ENCODE results near the gene TMX3. TPM values are rescaled to one million over a fixed set of nuclear protein-coding genes. Genes with fewer than 3 reads are reported as not detected.

Gene TMX3
- total and polyA plus RNA-seq, 2 donors (not counting 1 experiment from before 2014, with no cell fraction given), result 107 TPM

- H3K4me3 ChIP-seq (replicated peaks in 1 of 4; ENCODE audit: control extremely low read depth in 1 of 4, insufficient read depth in 1 of 4, low read depth in 3 of 4, low read length in 4 of 4), result peak overlapping the region in 1 of 4 experiments; percentile 4
Observed at GRCh38 chr18:68735483-68736343, 20.8 kb upstream of the TMX3 start.

GRCh38 chr18:68734308-68734707 is 19.4 kb upstream of the TMX3 start:
- no peak overlapping the region for H3K9ac ChIP-seq (ENCODE audit: insufficient read depth, low read length)
- DNase-seq (ENCODE audit: low read depth in 2 of 2), result peak; percentile 28 to 59
- H2AFZ ChIP-seq (ENCODE audit: low read length), result no peak overlapping the region
- H3K4me1 ChIP-seq (ENCODE audit: control insufficient read depth, extremely low read depth, insufficient read depth, low read length), result no peaks in the 10 kb centered on the region
- H3K27me3 ChIP-seq (ENCODE audit: control insufficient read depth, insufficient read depth, low read length), result no peaks in the 10 kb centered on the region
- H3K27ac ChIP-seq (ENCODE audit: insufficient read depth, low read length), result no peak overlapping the region
- no peak for TF ChIP-seq CTCF (conservative IDR thresholded peaks at IDR 0.05 in 1 of 2, IDR thresholded peaks at IDR 0.05 in 1 of 2; ENCODE audit: low read depth in 1 of 2, low read length in 2 of 2)
- no peak for TF ChIP-seq EZH2 (IDR thresholded peaks at IDR 0.05; ENCODE audit: low read length, missing control alignments)
- H3K4me2 ChIP-seq (ENCODE audit: extremely low read depth, insufficient read depth, low read length), result no peak overlapping the region
- H3K79me2 ChIP-seq (ENCODE audit: control insufficient read depth, insufficient read depth, low read length), result no peaks in the 10 kb centered on the region
- no peaks in the 10 kb centered on the region for H3K36me3 ChIP-seq (ENCODE audit: control insufficient read depth, insufficient read depth, low read length)
- no peak overlapping the region for H3K4me3 ChIP-seq (replicated peaks in 1 of 4; ENCODE audit: control extremely low read depth in 1 of 4, insufficient read depth in 1 of 4, low read depth in 3 of 4, low read length in 4 of 4)
- H3K9me3 ChIP-seq (ENCODE audit: control insufficient read depth, insufficient read depth, low read depth, low read length), result no peaks in the 10 kb centered on the region
- H4K20me1 ChIP-seq (ENCODE audit: control insufficient read depth, extremely low read depth, insufficient read depth, low read length), result no peaks in the 10 kb centered on the region

More at GRCh38 chr18:68735483-68736343, 20.8 kb upstream of the TMX3 start:
- Histone ChIP-seq H3K36me3 (ENCODE audit: control insufficient read depth, insufficient read depth, low read length) (no peaks in the 10 kb centered on the region), H3K79me2 (ENCODE audit: control insufficient read depth, insufficient read depth, low read length) (no peaks in the 10 kb centered on the region), H3K9ac (ENCODE audit: insufficient read depth, low read length) (no peak overlapping the region), H3K4me1 (ENCODE audit: control insufficient read depth, extremely low read depth, insufficient read depth, low read length) (no peaks in the 10 kb centered on the region), H3K27ac (ENCODE audit: insufficient read depth, low read length) (no peak overlapping the region), H4K20me1 (ENCODE audit: control insufficient read depth, extremely low read depth, insufficient read depth, low read length) (no peaks in the 10 kb centered on the region), H3K4me2 (ENCODE audit: extremely low read depth, insufficient read depth, low read length) (no peak overlapping the region), H3K27me3 (ENCODE audit: control insufficient read depth, insufficient read depth, low read length) (no peaks in the 10 kb centered on the region), H2AFZ (ENCODE audit: low read length) (no peak overlapping the region), H3K9me3 (ENCODE audit: control insufficient read depth, insufficient read depth, low read depth, low read length) (no peaks in the 10 kb centered on the region)
- peak; percentile 58 to 79 for DNase-seq (ENCODE audit: low read depth in 2 of 2)
- peak; percentile 77 to 92 for TF ChIP-seq CTCF (conservative IDR thresholded peaks at IDR 0.05 in 1 of 2, IDR thresholded peaks at IDR 0.05 in 1 of 2; ENCODE audit: low read depth in 1 of 2, low read length in 2 of 2)
- TF ChIP-seq EZH2 (IDR thresholded peaks at IDR 0.05; ENCODE audit: low read length, missing control alignments), result no peak

GRCh38 chr18:68733707-68734106 is 18.8 kb upstream of the TMX3 start:
- Histone ChIP-seq H3K27ac (ENCODE audit: insufficient read depth, low read length) (no peak overlapping the region), H3K27me3 (ENCODE audit: control insufficient read depth, insufficient read depth, low read length) (no peaks in the 10 kb centered on the region), H3K4me3 (replicated peaks in 1 of 4; ENCODE audit: control extremely low read depth in 1 of 4, insufficient read depth in 1 of 4, low read depth in 3 of 4, low read length in 4 of 4) (no peak overlapping the region), H3K9ac (ENCODE audit: insufficient read depth, low read length) (no peak overlapping the region), H3K9me3 (ENCODE audit: control insufficient read depth, insufficient read depth, low read depth, low read length) (no peaks in the 10 kb centered on the region), H4K20me1 (ENCODE audit: control insufficient read depth, extremely low read depth, insufficient read depth, low read length) (no peaks in the 10 kb centered on the region), H3K36me3 (ENCODE audit: control insufficient read depth, insufficient read depth, low read length) (no peaks in the 10 kb centered on the region), H3K79me2 (ENCODE audit: control insufficient read depth, insufficient read depth, low read length) (no peaks in the 10 kb centered on the region), H3K4me1 (ENCODE audit: control insufficient read depth, extremely low read depth, insufficient read depth, low read length) (no peaks in the 10 kb centered on the region), H2AFZ (ENCODE audit: low read length) (peak overlapping the region; percentile 30), H3K4me2 (ENCODE audit: extremely low read depth, insufficient read depth, low read length) (no peak overlapping the region)
- no peak for TF ChIP-seq EZH2 (IDR thresholded peaks at IDR 0.05; ENCODE audit: low read length, missing control alignments)
- TF ChIP-seq CTCF (conservative IDR thresholded peaks at IDR 0.05 in 1 of 2, IDR thresholded peaks at IDR 0.05 in 1 of 2; ENCODE audit: low read depth in 1 of 2, low read length in 2 of 2), result no peak
- peak in 1 of 2 donors; percentile 13 for DNase-seq (ENCODE audit: low read depth in 2 of 2)

All from fibroblast of lung (primary cell).